GF-D8 (cell line): ENCODE data around the gene ZNF423.

Source experiments
- DNase-seq: peaks from one replicate; lab custom pipeline; 2025; lab: John Stamatoyannopoulos, UW

ZNF423 gene

DNA sequence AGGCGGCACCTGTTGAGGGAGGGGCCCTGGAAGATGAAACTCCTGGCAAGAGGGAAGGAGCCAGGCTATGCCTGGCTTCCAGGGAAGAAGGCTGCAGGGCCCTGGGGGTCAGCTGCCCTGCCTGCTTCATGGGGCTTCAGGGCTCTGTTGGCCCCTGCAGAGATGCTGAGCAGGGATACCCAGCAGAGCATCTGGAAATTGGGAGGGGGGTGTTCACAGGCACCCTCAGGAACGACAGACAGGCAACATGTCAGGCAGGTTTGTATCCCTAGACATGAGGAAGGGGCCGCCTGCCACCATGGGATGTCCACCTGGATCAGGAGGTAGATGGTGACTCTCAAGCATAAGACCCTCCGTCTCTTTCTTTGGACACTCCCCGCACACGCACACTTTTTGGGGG, 13.8 kb upstream of the ZNF423 start:
- no peak for DNase-seq

DNA sequence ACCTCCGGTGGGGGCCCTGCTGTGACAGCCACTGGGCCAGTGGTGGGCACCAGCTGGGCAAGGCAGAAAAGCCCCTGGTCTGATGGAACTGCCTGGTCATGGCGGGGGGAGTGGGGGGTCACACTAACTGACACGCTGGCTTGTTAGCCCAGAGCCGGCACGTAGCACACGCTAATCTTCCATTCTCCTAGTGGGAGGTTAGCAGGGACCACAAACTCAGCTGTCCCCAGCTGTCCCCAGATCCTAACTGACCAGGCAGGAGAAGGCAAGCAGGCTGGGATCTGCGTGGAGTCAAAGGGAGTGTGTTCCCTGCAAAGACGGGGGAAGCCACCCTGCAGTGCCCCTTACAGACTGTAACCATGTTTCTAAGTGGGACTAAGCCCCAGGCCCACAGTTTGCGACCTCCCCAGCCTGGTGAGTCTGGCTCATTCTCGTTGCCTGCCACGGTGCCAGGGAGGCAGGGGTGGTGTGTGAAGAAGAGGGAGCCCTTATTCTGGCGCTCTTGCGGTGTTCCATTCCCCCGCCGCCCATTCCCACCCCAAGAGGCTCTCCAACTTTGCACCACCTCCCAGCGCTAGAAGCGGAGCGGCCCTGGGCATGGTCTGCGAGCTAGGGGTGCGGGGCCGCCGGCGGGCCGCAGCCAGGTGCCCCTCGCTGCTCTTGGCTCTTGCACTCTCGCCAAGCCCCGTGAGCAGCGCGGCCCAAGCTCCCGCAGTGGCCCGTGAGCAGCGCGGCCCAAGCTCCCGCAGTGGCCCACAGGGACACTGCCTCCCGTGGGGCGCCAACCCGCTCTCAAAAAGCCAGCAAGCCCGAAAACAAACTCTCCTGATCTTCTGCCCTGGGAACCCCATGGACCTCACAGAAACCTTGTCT, 12.1 kb upstream of the ZNF423 start:
- no peak for DNase-seq

GRCh38 chr16:49867234-49867633, 11.3 kb upstream of the ZNF423 start:
- no peak for DNase-seq

GRCh38 chr16:49866595-49867071, 10.7 kb upstream of the ZNF423 start:
- no peak for DNase-seq

DNA sequence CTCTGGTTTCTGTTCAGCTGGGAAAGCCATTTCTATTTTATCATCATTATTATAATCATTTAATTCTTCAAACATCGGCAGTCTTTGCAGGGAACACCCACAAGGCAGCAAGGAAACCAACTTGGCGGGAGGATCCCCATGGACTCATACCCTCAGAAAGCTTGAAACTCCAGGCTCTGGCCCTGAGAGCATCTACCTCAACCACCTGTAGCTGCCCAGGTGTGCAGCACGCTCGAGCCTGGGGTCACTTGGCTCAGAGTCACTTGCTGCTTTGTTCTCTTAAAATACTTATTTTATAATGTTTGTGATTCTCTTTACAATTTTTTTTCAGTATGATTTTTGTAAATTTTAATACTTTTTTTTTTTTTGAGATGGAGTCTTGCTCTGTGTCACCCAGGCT, 6.8 kb upstream of the ZNF423 start:
- DNase-seq, result no peak

DNA sequence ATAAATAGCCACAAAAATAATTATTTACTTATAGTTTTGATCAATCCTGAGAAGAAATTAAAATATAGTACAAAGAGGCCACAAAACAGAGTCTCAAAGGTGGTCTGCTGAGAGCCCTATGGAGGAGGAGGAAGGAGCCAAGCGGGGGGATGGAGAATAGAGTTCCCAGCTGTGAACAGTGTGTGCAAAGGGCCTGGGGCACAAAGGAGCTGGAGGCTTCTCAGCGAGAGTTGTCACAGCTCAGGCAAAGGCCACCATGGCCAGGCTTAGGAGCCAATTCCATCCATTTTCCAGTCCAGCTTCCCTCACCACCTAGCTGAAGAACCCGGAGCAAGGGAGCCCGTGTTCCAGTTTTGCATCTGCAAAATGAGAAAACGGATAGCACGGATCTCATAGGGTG, 5.4 kb upstream of the ZNF423 start:
- no peak for DNase-seq

- no peak for DNase-seq
Observed at GRCh38 chr16:49860593-49860992, 4.7 kb upstream of the ZNF423 start.

GRCh38 chr16:49859125-49859811, 3.4 kb upstream of the ZNF423 start:
- no peak for DNase-seq

DNA sequence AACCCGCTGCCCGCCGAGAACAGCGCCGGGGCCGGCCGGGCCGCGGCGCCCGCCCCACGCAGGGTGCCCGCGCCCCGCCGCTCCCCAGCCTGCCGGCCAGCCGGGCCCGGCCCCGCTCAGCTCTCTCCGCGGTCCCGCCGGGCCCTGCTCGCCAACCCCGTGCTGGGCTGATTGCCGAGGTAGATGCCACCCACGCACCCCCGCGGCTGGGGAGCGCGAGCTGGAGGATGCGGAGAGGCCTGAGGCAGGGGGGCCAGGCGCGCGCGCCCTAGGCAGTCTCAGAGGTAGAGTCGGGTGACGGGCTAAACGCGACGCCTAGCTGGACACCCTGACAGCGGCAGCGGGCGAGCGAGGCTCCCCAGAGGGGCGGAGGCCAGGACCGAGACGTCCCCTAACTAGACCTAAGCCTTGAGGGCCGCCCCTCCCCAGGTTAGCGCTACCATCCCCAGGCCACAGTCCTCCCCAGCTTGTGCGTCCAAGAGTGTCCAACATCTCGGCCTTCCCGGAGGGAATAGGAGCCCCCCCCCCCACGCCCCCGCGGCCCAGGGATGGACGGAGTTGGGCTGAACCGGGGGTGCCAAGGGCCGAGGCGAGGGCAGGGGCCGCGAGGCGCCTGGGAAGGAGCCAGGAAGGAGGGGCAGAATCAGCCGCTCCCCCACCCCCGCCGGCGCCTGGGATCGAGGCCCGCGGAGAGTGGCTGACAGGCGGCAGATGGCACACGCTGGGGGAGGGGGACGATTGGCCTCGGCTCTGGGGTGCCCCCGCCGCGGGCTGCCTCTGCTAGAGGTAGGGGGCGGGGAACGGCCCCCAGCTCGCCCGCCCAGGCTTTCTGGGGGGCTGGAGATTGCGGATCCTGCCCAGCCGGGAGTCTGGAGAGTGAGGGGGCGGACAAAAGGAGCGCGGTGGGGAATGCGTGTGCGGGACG, 2.5 kb upstream of the ZNF423 start:
- no peak for DNase-seq

GRCh38 chr16:49857423-49858181, 1.7 kb upstream of the ZNF423 start:
- DNase-seq, result no peak

DNA sequence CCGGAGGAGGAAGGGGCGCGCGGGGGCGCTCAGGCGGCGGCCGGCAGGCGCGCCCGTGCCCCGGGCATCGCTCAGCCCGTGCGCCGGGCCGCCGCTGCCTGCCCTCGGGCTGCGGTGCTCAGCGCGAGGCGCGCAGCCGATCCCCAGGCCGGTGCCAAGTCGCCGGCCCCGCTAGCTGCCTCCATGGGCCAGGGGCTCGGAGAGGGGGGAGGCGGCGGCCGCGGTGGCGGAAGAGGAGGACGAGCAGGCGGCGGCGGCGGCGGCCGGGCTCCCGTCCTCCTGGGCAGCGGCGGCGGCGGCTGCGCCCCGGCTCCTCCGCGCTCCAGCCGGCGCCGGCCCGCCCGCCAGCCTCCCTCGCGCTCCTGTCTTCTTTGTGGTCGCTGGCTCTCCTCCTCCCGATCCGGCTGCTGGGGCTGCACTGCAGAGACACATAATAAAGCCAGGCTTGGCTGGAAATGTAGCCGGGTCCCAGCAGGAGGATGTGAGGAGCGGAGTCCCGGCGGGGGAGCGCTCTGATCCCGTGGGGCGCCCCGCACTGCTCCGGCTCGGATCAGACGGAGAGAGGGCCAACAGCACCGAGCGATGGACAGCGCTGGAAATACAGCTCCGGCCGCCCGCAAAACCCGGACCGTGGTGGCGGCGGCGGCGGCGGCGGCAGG, 889 bp upstream of the ZNF423 start:
- no peak for DNase-seq

DNA sequence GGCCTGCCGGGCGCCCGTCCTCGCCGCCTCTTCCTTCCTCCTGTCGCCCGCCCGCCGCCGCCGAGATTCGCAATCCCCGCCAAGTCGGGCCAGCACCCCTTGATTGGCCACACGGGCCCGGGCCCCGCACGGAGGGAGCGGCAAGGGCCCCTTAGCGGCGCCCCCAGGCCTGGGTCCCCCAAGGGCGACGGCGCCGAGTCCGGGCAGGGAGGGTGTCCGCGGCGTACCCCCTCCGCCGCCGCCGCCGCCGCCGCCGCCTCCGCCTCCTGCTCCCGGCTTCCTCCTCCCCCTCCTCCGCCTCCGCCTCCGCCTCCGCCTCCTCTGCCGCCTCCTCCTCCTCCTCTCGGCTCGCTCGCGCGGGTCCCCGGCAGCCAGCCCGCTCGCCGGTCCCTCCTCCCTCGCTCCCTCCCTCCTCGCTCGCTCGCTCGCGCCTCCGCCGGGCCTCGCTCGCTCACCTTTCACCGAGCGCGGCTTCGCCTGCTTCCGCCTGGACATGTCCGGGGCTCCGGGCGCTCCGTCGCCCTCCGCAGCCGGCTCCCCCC, 561 bp downstream of the ZNF423 start:
- DNase-seq, result no peak

DNA sequence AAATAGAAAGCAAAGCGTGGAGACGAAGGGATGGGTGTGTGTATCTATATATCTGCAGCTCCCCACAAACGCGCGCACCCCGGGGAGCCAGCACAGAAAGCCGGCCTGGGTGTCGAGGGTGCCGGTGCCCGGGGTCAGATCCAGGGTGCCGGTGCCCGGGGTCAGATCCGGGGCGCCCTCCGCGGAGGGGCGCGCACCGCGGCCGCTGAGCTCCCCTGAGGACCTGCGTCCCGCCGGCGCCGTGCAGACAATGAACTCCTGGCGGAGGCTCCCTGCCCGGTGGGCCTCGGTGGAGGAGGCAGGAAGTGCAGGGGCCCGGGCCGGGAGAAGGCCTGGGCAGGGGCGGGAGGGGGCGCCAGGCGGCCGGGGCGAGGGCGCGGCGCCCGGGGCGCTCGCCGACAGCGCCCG, 1.1 kb downstream of the ZNF423 start:
- DNase-seq, result no peak

GRCh38 chr16:49854188-49854795, 1.6 kb downstream of the ZNF423 start:
- DNase-seq, result no peak

GRCh38 chr16:49852279-49852678, 3.6 kb downstream of the ZNF423 start:
- DNase-seq, result no peak

- DNase-seq, result no peak
Observed at GRCh38 chr16:49851468-49851787, 4.5 kb downstream of the ZNF423 start.

DNA sequence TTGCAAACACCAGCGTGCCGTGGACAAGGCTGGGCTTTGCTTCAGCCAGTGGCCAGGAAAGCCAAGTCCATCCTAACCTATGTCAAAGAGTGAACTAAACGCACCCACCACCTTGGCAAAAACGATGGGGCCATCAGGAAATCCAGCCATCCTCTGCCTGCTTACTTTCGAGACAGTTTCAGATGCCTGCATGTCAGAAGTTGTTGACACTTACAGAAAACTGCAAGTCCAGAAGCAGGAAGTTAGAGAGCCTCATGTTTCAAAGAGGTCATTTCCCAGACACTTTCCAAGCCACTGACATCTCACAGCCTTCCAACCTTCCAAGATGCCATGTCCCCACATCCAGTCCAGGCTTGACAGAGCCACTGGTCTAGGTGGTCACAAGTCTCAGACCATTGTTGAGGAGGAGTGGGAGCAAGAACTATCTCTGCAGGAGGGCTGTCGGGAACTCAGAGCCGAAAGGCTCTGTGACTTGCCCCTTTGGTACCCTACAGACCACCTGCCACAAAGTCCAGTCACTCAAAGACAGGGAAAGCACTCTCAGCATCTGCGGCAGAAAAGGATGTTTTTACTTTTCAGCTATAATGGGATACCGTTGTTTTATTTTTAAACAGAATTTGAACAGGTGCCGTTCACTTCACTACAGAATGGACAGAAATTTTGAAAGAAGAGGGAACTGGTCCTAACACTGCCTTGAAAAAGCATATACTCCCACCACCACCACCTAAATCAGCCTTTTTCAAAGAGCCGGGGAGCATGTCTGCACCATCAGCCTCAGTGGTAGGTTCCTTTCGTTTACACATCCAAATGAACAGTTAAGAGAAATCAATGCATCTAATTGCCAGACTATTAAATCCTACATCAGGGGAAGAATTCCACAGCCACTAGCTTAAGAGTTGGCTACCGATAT, 5.1 kb downstream of the ZNF423 start:
- DNase-seq, result no peak

GRCh38 chr16:49849754-49850108, 6.2 kb downstream of the ZNF423 start:
- no peak for DNase-seq

DNA sequence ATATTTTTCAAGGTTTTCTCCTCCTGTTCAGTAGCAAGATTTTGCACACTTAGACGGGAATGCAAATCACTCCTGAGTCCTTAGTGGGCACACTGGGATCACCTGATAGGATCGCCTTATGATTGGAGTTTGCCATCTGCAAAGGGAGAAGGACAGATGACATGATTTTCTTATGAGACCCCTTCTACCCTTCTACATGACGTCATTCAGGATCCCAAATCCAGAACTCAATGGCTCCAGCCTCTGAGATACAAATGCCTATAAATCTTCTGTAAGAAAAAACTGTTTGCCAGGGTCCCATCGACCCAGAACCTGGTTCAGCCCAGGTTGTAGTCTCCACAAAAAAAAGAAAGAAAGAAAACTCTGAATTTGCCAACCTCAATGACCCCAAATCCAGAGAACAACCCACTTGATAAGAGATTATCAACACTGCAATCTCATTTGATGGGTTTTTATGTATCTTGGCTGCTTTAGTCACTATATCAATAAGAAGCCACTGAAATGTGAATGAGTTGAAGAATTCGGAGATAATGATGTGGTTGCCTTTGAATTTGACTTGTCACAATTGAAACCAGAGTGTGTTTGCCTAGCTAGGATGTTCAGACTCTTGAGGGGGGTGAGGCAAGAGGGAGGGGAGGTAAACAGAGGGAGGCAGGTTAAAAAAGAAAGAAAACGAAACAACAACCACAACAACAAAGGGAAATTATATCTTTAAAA, 6.7 kb downstream of the ZNF423 start:
- no peak for DNase-seq
